MCF 10A (cell line): ENCODE measurements around the gene TMEM62. TPM values are rescaled to one million over a fixed set of nuclear protein-coding genes. Genes with fewer than 3 reads are reported as not detected.

Experiments
- BruUV-seq: library from RNA; stranded (reverse); fragments of 400-500 nt; replicated peaks from 2 replicates; lab custom pipeline; 2021; lab: Mats Ljungman, UMichigan
- CTCF ChIA-PET: fragments of 300-600 bp; sonication (Branson Sonifier 250); formaldehyde crosslinking; extraction: SDS; loops from one replicate; lab custom pipeline; 2021; ENCODE audit warnings: antibody characterized with exemption, inconsistent platforms; lab: Yijun Ruan, JAX
- POLR2A ChIA-PET: fragments of 300-600, 350-650 bp; sonication (Branson Sonifier 250); formaldehyde crosslinking; extraction: SDS; loops from one replicate; lab custom pipeline; 2020; ENCODE audit warnings: antibody characterized with exemption, inconsistent platforms; lab: Yijun Ruan, JAX
- DNase-seq: peaks from one replicate; pipeline ENCODE4 v3.0.0-alpha.2; 2018; ENCODE audit not compliant: unreplicated experiment
- H3K27ac Mint-ChIP-seq: one replicate; pipeline ENCODE4 v1.8.0; 2022; ENCODE audit warnings: mild to moderate bottlenecking, low read depth, mixed read lengths; ENCODE audit not compliant: unreplicated experiment
- H3K27me3 Mint-ChIP-seq: one replicate; pipeline ENCODE4 v1.8.0; 2022; ENCODE audit warnings: mixed read lengths; ENCODE audit not compliant: insufficient read depth, unreplicated experiment
- H3K36me3 Mint-ChIP-seq: one replicate; pipeline ENCODE4 v1.8.0; 2022; ENCODE audit warnings: mild to moderate bottlenecking, moderate library complexity, mixed read lengths; ENCODE audit not compliant: insufficient read depth, unreplicated experiment
- H3K4me1 Mint-ChIP-seq: one replicate; pipeline ENCODE4 v1.8.0; 2022; ENCODE audit warnings: mixed read lengths; ENCODE audit not compliant: insufficient read depth, unreplicated experiment
- H3K4me3 Mint-ChIP-seq: one replicate; pipeline ENCODE4 v1.8.0; 2022; ENCODE audit warnings: mild to moderate bottlenecking, moderate library complexity, mixed read lengths; ENCODE audit not compliant: unreplicated experiment
- H3K9me3 Mint-ChIP-seq: one replicate; pipeline ENCODE4 v1.8.0; 2022; ENCODE audit warnings: mixed read lengths; ENCODE audit not compliant: unreplicated experiment
- intact Hi-C: fragments of 100-400 bp; cut with micrococcal nuclease; formaldehyde crosslinking; loops from 2 replicates; pipeline ENCODE4 v1.14.1; 2022
- total RNA-seq: library from RNA; stranded (reverse); gene quantifications from 2 replicates; pipeline ENCODE4 v1.2.3, GENCODE V29; 2022
- TF ChIP-seq, protein P1 (sequence below): fragments of 200-600 bp; IDR thresholded peaks from one replicate; pipeline ENCODE4 v1.8.0; 2022; ENCODE audit warnings: antibody characterized with exemption, mild to moderate bottlenecking; ENCODE audit not compliant: unreplicated experiment

The TMEM62 gene
- total RNA-seq, 1 experiment from 2014 or later: 16.9 TPM

DNA sequence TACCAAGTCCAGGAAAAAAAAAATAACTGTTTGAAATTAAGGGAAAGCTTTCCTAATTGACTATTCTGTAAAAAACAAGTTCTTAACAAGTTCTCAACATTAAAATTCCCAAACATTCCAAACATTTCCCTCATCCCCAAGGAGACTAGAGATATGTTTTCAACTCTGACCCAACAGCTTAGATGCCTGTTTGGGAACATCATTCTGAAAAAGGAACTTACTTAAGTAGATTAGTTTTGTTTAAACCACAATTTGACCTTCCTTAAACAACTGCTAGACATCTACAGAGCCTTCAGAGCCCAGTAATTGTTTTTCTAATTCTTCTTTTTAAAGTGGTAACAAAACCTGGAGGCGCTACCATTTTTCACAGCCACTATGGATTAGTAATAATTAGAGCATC, 40.4 kb upstream of the TMEM62 start:
- DNase-seq: no peak
- H3K4me1 Mint-ChIP-seq: peaks cover 12% of the 10 kb centered on the region
- H3K27me3 Mint-ChIP-seq: no peaks in the 10 kb centered on the region
- TF ChIP-seq, protein P1, sequence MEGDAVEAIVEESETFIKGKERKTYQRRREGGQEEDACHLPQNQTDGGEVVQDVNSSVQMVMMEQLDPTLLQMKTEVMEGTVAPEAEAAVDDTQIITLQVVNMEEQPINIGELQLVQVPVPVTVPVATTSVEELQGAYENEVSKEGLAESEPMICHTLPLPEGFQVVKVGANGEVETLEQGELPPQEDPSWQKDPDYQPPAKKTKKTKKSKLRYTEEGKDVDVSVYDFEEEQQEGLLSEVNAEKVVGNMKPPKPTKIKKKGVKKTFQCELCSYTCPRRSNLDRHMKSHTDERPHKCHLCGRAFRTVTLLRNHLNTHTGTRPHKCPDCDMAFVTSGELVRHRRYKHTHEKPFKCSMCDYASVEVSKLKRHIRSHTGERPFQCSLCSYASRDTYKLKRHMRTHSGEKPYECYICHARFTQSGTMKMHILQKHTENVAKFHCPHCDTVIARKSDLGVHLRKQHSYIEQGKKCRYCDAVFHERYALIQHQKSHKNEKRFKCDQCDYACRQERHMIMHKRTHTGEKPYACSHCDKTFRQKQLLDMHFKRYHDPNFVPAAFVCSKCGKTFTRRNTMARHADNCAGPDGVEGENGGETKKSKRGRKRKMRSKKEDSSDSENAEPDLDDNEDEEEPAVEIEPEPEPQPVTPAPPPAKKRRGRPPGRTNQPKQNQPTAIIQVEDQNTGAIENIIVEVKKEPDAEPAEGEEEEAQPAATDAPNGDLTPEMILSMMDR: no peak
- POLR2A ChIA-PET: interaction anchor here (0.7 to 2.0 kb wide), 4 partner anchors 11 to 803 kb away, joined by 3 to 8 read pairs (median 4); no protein-coding TSS in a partner anchor
- CTCF ChIA-PET: no interaction called here
- H3K27ac Mint-ChIP-seq: no peak overlapping the region
- intact Hi-C loops: no loop called here
- peaks cover 25% of the 10 kb centered on the region for H3K36me3 Mint-ChIP-seq
- no TSS peak for BruUV-seq
- H3K9me3 Mint-ChIP-seq: no peaks in the 10 kb centered on the region
- H3K4me3 Mint-ChIP-seq: no peak overlapping the region

DNA sequence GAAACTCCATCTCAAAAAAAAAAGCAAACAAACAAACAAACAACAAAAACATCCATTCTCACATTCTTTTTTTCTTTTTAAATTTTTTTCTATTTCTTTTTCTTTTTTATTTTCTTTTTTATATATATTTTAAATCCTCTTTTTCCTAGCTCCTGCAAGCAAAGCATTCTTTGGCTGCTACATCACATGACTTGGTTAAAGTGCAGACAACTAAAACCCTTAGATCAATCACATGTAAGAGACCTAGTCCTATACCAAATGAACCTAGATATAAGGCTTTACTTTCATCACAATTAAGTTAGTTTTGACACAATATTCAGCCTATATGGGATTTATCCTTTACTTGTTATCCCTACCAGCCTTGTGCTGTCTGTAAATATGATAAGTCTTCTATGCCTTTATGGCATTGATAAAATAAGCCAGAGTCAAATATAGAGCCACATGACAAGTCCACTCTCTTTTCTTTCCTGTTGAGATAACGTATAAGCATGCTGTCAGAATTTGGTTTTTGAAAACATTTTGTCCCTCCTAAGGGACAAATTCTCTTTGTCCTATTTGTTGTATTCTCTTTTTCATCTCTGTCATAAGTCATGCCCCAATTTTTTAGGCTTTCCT, 38.9 kb upstream of the TMEM62 start:
- BruUV-seq: no TSS peak
- Mint-ChIP-seq H3K9me3 (no peaks in the 10 kb centered on the region), H3K36me3 (peaks cover 25% of the 10 kb centered on the region), H3K4me1 (peaks cover 12% of the 10 kb centered on the region), H3K4me3 (no peak overlapping the region), H3K27ac (peak overlapping the region; percentile 27), H3K27me3 (no peaks in the 10 kb centered on the region)
- TF ChIP-seq, protein P1: no peak
- ChIA-PET POLR2A (interaction anchor here (1.2 to 2.0 kb wide), 2 partner anchors 9 to 12 kb away, joined by 3 to 8 read pairs; no protein-coding TSS in a partner anchor), CTCF (no interaction called here)
- DNase-seq: no peak
- intact Hi-C loops: no loop called here

GRCh38 chr15:43095243-43095642, 38.1 kb upstream of the TMEM62 start:
- POLR2A ChIA-PET: interaction anchor here (0.6 kb wide), 1 partner anchor 31 kb away, joined by 3 read pairs; no protein-coding TSS in a partner anchor
- Mint-ChIP-seq H3K36me3 (peaks cover 27% of the 10 kb centered on the region), H3K27ac (peak overlapping the region; percentile 27), H3K4me3 (no peak overlapping the region), H3K9me3 (no peaks in the 10 kb centered on the region), H3K27me3 (no peaks in the 10 kb centered on the region), H3K4me1 (peaks cover 15% of the 10 kb centered on the region)
- no peak for DNase-seq
- no TSS peak for BruUV-seq
- TF ChIP-seq, protein P1: no peak
- intact Hi-C loops: no loop called here
- CTCF ChIA-PET: no interaction called here

GRCh38 chr15:43095708-43096347, 37.6 kb upstream of the TMEM62 start:
- CTCF ChIA-PET: no interaction called here
- no TSS peak for BruUV-seq
- peak overlapping the region; percentile 40 for H3K27ac Mint-ChIP-seq

More at GRCh38 chr15:43095708-43096347, 37.6 kb upstream of the TMEM62 start:
- intact Hi-C loops: no loop called here
- Mint-ChIP-seq H3K4me3 (no peak overlapping the region), H3K4me1 (peaks cover 21% of the 10 kb centered on the region), H3K9me3 (no peaks in the 10 kb centered on the region), H3K36me3 (peaks cover 32% of the 10 kb centered on the region), H3K27me3 (no peaks in the 10 kb centered on the region)
- TF ChIP-seq, protein P1: no peak
- peak; percentile 48 for DNase-seq
- POLR2A ChIA-PET: no interaction called here
